GM19239 (cell line): ENCODE measurements around the gene BHMT2.

Source experiments
- DNase-seq: peaks from one replicate; pipeline ENCODE4 v3.0.0; 2011; ENCODE audit warnings: low spot score; ENCODE audit not compliant: insufficient read length
- FAIRE-seq: peaks from 2 replicates; lab custom pipeline; 2011; peaks lifted over from hg19 to GRCh38; lab: Jason Lieb, UNC

The BHMT2 gene

GRCh38 chr5:79069488-79070349 is at the start of gene BHMT2, which contains the start of gene DMGDH:
BHMT2 (plus strand) TSS chr5:79069767; CDS start chr5:79069783, 16 bp downstream.
DMGDH (minus strand) TSS chr5:79069674; CDS start chr5:79069620, 54 bp downstream.
- no peak for DNase-seq
- FAIRE-seq, result no peak

GRCh38 chr5:79020861-79021561 is 48.6 kb upstream of the BHMT2 start:
- FAIRE-seq (peak; percentile 96), DNase-seq (peak; percentile 28)

GRCh38 chr5:79021753-79022152 is 47.8 kb upstream of the BHMT2 start:
- DNase-seq, result no peak
- FAIRE-seq, result no peak

DNA sequence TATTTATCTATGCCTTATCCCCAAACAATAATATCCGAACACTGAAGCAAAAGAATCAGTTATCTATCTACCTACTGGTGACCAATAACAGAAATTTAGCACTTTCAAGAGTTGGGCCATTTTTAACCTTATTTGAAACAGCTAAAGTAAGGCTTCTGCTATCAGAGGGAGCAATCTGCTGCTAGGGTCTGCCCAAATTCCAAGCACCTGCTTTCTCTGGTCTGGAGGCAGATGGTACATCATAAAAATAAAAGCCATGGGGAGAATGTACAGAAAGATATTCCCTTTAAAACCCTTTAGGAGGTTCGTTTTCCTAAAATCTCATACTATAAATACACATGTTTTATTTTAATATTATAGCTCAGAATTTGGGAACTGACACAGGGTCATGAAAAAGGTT is 46.8 kb upstream of the BHMT2 start:
- FAIRE-seq (no peak), DNase-seq (no peak)

DNA sequence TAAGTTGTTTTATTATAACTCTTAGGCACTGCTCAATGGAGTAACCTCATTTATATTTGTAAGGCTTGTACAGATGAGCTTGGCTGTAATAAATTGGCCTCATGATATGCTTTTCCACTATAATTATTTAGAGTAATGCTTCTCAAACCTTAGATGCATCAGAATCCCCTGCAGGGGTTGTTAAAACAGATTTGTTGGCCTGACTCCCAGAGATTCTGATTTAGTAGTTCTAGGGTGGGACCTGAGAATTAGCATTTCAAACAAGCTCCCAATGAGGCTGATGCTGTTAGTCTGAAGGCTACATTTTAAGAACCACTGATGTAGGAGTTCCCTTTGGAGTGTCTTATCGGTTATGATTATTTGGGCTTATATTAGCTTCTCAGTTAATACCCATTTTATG is 46.2 kb upstream of the BHMT2 start:
- FAIRE-seq, result no peak

DNA sequence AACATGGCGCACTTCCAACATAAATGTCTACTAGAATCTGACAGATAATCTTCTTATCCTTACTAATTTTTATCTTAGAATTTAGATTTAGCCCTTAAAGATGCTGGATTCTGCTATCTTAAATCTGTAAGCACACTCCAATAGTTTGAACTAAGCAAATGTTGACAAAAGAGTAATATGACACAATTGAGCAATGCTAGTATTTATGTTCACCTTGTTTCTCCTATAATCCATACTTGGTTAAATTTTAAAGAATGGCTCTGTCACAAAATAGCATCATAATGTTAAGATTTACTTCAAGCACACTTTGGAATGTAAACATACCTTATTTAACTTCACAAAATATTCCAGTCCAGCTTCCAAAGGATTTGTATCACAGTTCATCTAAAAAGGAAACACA is 45.6 kb upstream of the BHMT2 start:
- DNase-seq (no peak), FAIRE-seq (no peak)

More for the DNA sequence above, 46.2 kb upstream of the BHMT2 start:
- DNase-seq, result no peak

DNA sequence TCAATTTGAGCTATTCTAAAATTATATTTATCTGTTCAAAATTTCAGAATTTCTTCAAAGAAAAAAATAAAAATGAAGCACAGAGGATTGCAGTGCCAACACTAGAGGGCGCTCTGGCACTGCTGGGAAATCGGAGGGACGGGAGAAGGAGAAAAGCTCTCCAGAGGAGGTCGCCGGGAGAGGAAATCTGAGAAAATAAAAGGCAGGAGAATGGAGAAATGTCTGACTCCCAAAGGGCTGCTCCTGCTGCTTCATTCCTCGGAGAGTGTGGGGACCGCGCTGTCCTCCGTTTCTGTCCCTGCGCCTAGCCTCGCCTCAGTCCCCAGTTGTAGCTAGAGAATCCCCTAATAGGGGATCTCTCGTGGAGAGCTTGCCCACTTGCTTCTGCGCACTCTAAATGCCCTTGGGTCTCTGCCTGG is 44.5 kb upstream of the BHMT2 start:
- DNase-seq (peak; percentile 9), FAIRE-seq (peak; percentile 89)

GRCh38 chr5:79030663-79031484 is 38.7 kb upstream of the BHMT2 start:
- FAIRE-seq, result no peak
- DNase-seq, result no peak

DNA sequence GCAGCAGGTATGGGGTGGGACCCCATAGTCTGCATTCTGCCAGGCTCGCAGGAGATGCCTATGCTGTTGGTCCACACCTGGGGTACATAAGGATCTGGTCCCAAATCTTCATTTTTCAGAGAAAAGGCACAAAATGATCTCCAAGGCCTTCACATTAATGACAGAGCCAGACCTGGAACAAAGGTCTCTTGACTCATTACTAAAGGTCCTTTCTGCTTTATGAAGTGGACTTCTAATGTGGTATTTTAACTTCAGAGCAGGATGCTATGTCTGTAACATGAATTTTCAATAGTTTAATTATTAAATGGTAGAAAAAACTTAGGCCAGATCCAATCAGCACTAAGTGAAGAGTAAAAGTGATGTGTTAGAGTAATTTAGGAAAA is 38.1 kb upstream of the BHMT2 start:
- no peak for FAIRE-seq
- DNase-seq, result no peak

GRCh38 chr5:79032031-79032695 is 37.4 kb upstream of the BHMT2 start:
- DNase-seq, result no peak
- no peak for FAIRE-seq

DNA sequence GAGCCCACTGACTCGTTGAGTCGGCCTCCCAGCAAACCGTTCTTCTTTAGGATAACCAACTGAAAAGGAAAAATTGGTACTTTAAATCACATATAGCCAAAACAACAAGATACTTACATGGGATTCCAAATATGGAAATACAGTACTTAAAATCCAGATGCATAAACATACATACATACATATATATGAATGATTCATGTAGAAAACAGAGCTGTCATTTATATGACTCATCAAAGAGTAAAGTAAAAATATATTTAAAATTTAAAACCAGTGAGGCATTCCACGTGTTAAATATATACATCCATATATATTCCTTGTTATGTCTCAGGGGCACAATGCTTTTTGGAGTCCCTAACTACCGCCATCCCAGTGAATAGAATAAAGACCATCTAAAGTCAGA is 36.8 kb upstream of the BHMT2 start:
- FAIRE-seq (no peak), DNase-seq (no peak)

- no peak for FAIRE-seq
- DNase-seq, result no peak
Observed at GRCh38 chr5:79035237-79035636, 34.3 kb upstream of the BHMT2 start.

- FAIRE-seq, result no peak
- DNase-seq, result no peak
Observed at GRCh38 chr5:79036769-79037168, 32.8 kb upstream of the BHMT2 start.

- FAIRE-seq (no peak), DNase-seq (no peak)
Observed at GRCh38 chr5:79042188-79042587, 27.4 kb upstream of the BHMT2 start.

DNA sequence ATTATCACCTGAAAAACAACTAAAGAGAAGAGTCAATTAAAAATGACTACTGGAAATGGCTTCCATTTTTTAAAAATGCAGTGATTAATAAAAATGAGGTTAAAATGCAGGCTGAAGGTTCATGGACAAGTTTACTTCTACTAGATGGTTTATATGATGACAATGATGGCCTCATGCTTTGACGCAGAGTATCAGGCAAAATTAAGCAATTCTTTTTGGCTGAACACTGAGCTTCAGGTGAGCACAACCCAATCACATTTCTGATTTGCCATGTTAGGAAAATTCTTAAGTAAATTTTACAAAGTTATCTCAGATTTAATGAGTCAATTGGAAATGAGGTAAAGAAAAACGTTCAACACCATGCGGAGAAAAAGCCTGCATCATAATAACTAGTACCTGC is 22.4 kb upstream of the BHMT2 start:
- DNase-seq (no peak), FAIRE-seq (no peak)

DNA sequence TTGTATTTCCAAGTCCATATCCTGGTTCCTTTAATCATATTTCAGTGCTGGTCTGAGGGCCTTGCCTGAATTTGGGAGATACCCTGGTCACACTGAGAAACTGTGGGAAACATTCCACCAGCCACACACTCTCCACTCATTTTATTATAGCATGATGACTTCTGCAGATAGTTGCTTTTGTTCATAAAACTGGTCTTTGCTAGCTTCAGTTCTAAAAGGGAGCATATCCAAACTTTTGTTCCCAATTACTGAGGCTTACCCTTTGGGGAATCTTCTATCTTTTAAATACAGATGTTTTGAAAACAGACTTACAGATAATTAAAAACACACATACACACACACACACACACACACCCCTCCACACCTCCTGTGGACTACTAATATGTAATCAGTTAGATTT is 21.1 kb upstream of the BHMT2 start:
- FAIRE-seq (no peak), DNase-seq (no peak)

DNA sequence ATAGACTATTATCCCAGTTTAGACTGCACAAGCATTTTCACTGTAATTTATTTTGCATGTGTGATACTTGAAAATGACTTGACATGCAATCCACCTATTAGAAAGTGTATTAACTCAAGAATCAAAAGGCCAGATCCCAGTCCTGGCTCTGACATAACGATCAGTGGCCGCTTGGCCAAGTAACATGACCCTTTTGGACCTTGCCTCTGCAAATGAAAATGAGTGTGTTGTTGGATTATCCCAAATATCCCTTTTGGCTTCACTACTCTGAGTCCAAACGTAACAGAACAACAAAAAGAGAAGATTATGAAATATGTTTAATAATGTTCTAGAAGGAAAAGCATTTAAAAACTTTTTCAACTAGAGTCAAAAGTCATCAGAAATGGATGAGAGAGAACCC is 19.1 kb upstream of the BHMT2 start:
- no peak for DNase-seq
- FAIRE-seq, result no peak

DNA sequence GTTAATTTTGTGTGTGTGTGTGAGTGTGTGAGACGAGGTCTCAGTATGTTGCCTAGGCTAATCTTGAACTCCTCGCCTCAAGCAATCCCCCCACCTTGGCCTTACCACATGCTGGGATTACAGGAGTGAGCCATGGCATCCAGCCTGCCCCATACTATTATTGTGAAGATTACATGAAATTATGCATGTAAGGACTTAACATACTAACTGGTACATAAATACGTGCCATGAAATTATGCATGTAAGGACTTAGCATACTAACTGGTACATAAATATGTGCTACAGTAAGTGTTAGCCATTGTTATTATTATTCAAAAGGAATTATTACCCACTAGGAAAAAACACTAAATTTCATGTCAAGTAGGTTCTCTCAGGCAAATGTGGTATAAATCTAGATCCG is 16.2 kb upstream of the BHMT2 start:
- FAIRE-seq (no peak), DNase-seq (no peak)

DNA sequence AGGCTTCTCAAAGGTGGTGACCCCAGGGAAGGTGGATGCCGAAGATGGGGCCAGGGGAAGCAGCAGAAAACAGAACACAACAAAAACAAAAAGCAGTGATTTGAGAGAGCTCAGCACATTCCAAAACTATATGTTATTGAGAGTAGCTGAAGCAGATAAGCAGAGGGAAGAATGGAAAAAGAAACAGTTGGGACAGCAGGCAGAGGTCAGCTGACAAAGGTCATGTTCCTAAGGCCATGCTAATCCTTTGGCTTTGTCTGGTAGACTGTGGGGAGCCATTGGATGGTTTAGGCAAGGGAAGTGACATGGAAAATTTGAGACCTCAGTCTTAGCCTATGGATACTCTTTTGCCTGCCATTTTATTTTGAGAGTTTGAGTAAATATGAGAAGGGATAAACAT is 14.6 kb upstream of the BHMT2 start:
- DNase-seq, result no peak
- no peak for FAIRE-seq

GRCh38 chr5:79056847-79057246 is 12.7 kb upstream of the BHMT2 start:
- DNase-seq, result no peak
- no peak for FAIRE-seq
